ENCODE results near the gene ARHGDIA. TPM values are rescaled to one million over a fixed set of nuclear protein-coding genes. Genes with fewer than 3 reads are reported as not detected.
A peak's percentile ranks its signal among the peaks of the same experiment; 100 is the strongest.

ARHGDIA gene
- polyA plus RNA-seq, 1 donor from 2014 or later, result 163 TPM

DNA sequence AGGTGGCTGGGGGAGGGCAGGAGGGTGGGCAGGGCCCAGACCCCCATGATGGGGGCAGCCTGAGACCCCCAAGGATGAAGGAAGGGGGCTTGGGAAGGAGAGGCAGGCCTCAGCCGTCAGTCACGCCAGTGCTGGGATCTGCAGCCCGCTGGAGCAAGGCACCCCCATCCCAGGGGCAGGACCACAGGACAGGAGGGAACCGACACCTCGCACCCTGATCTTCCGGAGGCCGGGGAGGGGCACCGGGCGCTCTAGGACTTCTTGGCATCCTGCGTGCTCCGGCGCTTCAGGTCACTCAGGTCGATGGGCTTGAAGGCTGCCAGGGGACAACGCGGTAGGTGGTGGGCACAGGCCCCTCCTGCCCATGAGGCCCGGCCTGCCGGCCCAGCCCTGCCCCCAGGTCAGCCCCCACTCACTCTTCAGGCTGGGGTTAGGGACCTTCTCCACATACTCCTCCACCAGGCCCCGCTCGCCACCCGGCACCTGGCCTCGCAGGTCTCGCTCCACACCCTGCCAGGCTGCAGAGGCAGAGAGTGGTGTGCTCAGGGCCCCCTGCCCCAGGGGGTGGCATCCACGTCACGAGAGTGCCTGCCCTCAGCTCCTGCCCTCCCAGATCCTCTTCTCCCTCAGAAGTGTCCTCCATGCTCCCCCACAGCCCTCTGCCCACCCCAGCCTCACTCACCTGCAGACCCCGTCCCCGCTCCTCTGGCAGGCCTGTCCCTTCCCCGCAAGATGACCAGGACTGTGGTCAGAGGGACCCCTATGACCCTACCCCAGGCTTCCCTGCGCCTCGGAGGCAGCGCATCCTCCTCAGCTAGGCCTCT, 47.9 kb downstream of the ARHGDIA start:
- no peaks in the 10 kb centered on the region for H3K27me3 Mint-ChIP-seq
- H3K9me3 Mint-ChIP-seq, result no peaks in the 10 kb centered on the region
- peaks cover 0 to 5% (median 4%) of the 10 kb centered on the region in 3 donors for H3K4me1 Mint-ChIP-seq
- no peak overlapping the region for H3K27ac Mint-ChIP-seq
- H3K4me3 Mint-ChIP-seq, result no peak overlapping the region
- peaks cover 4% of the 10 kb centered on the region for H3K36me3 Mint-ChIP-seq

DNA sequence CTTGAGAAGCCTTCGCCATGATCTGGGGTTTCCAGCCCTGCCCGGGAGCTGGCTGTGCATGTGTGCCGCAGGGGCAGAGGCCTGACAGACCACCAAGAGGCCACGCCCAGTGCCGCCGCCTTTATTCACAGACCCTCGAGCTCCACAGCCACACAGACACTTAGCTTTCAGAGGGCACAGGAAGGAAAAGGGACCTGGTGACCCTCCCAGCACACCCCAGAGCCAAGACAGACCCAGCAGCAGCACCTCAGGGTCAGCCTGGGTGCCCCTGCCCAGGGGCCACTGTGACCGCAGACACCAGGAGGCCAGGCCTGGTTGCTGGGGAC, 48.9 kb downstream of the ARHGDIA start:
- Mint-ChIP-seq H3K27me3 (no peaks in the 10 kb centered on the region), H3K4me3 (no peak overlapping the region), H3K4me1 (peaks cover 0 to 5% (median 4%) of the 10 kb centered on the region in 3 donors), H3K27ac (no peak overlapping the region), H3K9me3 (peaks cover 0 to 2% (median 0%) of the 10 kb centered on the region in 3 donors), H3K36me3 (peaks cover 4% of the 10 kb centered on the region)

GRCh38 chr17:81821603-81822311, 49.4 kb downstream of the ARHGDIA start:
- peaks cover 2% of the 10 kb centered on the region for H3K27me3 Mint-ChIP-seq
- peaks cover 0 to 6% (median 5%) of the 10 kb centered on the region in 3 donors for H3K4me1 Mint-ChIP-seq
- H3K9me3 Mint-ChIP-seq, result peaks cover 0 to 2% (median 0%) of the 10 kb centered on the region in 3 donors
- H3K27ac Mint-ChIP-seq, result no peak overlapping the region
- H3K36me3 Mint-ChIP-seq, result peaks cover 4% of the 10 kb centered on the region
- no peak overlapping the region for H3K4me3 Mint-ChIP-seq

- H3K36me3 Mint-ChIP-seq, result peaks cover 4% of the 10 kb centered on the region
- peaks cover 0 to 7% (median 3%) of the 10 kb centered on the region in 3 donors for H3K4me1 Mint-ChIP-seq
- H3K27me3 Mint-ChIP-seq, result peaks cover 3% of the 10 kb centered on the region
- no peak overlapping the region for H3K4me3 Mint-ChIP-seq
- H3K27ac Mint-ChIP-seq, result no peak overlapping the region
- peaks cover 0 to 2% (median 0%) of the 10 kb centered on the region in 3 donors for H3K9me3 Mint-ChIP-seq
Observed at GRCh38 chr17:81821147-81821546, 50.0 kb downstream of the ARHGDIA start.

GRCh38 chr17:81819708-81820107, 51.4 kb downstream of the ARHGDIA start:
- Mint-ChIP-seq H3K9me3 (peaks cover 0 to 2% (median 0%) of the 10 kb centered on the region in 3 donors), H3K27me3 (peaks cover 3% of the 10 kb centered on the region), H3K27ac (no peak overlapping the region), H3K36me3 (peaks cover 3% of the 10 kb centered on the region), H3K4me3 (no peak overlapping the region), H3K4me1 (peaks cover 0 to 5% (median 0%) of the 10 kb centered on the region in 3 donors)

GRCh38 chr17:81817758-81818147, 53.4 kb downstream of the ARHGDIA start:
- no peak overlapping the region for H3K4me3 Mint-ChIP-seq
- H3K27me3 Mint-ChIP-seq, result peaks cover 3% of the 10 kb centered on the region
- peaks cover 0 to 2% (median 0%) of the 10 kb centered on the region in 3 donors for H3K9me3 Mint-ChIP-seq
- peaks cover 0 to 5% (median 0%) of the 10 kb centered on the region in 3 donors for H3K4me1 Mint-ChIP-seq
- peak overlapping the region in 1 of 3 donors; percentile 60 for H3K27ac Mint-ChIP-seq
- H3K36me3 Mint-ChIP-seq, result no peaks in the 10 kb centered on the region

Other genes starting within 250 kb of the ARHGDIA start
- gene NPLOC4, start 234.2 kb downstream of the ARHGDIA start, polyA plus RNA-seq, result 53.5 TPM
- 0.36 TPM for gene TSPAN10, start 234.1 kb downstream of the ARHGDIA start, polyA plus RNA-seq
- 1.5 TPM for gene PDE6G, start 214.8 kb downstream of the ARHGDIA start, polyA plus RNA-seq
- gene OXLD1, start 204.7 kb downstream of the ARHGDIA start, polyA plus RNA-seq, result 77.7 TPM
- 27.9 TPM for gene CCDC137, start 204.6 kb downstream of the ARHGDIA start, polyA plus RNA-seq
- 33.2 TPM for gene ARL16, start 187.5 kb downstream of the ARHGDIA start, polyA plus RNA-seq
- 37.6 TPM for gene HGS, start 187.3 kb downstream of the ARHGDIA start, polyA plus RNA-seq
- gene MRPL12, start 168.0 kb downstream of the ARHGDIA start, polyA plus RNA-seq, result 63.7 TPM
- gene SLC25A10, start 159.1 kb downstream of the ARHGDIA start, polyA plus RNA-seq, result 2.4 TPM
- gene GCGR, start 67.2 kb downstream of the ARHGDIA start, polyA plus RNA-seq, result not detected
- gene MCRIP1, start 38.0 kb downstream of the ARHGDIA start, polyA plus RNA-seq, result 66.4 TPM
- not detected for gene PPP1R27, start 36.3 kb downstream of the ARHGDIA start, polyA plus RNA-seq
- 177 TPM for gene P4HB, start 10.8 kb downstream of the ARHGDIA start, polyA plus RNA-seq
- gene ALYREF, start 20.2 kb upstream of the ARHGDIA start, polyA plus RNA-seq, result 22.5 TPM
- 266 TPM for gene ANAPC11, start 20.4 kb upstream of the ARHGDIA start, polyA plus RNA-seq
- not detected for gene NPB, start 30.9 kb upstream of the ARHGDIA start, polyA plus RNA-seq
- 20.0 TPM for gene PCYT2, start 40.1 kb upstream of the ARHGDIA start, polyA plus RNA-seq
- 31.6 TPM for gene SIRT7, start 46.8 kb upstream of the ARHGDIA start, polyA plus RNA-seq
- 1.6 TPM for gene MAFG, start 56.4 kb upstream of the ARHGDIA start, polyA plus RNA-seq
- gene PYCR1, start 66.0 kb upstream of the ARHGDIA start, polyA plus RNA-seq, result 3.6 TPM
- not detected for gene MYADML2, start 75.9 kb upstream of the ARHGDIA start, polyA plus RNA-seq
- not detected for gene NOTUM, start 89.8 kb upstream of the ARHGDIA start, polyA plus RNA-seq
- 30.8 TPM for gene ASPSCR1, start 106.3 kb upstream of the ARHGDIA start, polyA plus RNA-seq
- gene CENPX, start 151.5 kb upstream of the ARHGDIA start, polyA plus RNA-seq, result 47.7 TPM
- gene LRRC45, start 152.0 kb upstream of the ARHGDIA start, polyA plus RNA-seq, result 5.3 TPM
- gene RAC3, start 160.3 kb upstream of the ARHGDIA start, polyA plus RNA-seq, result not detected
- 88.3 TPM for gene DCXR, start 166.4 kb upstream of the ARHGDIA start, polyA plus RNA-seq
- gene RFNG, start 180.5 kb upstream of the ARHGDIA start, polyA plus RNA-seq, result 4.1 TPM
- 122 TPM for gene GPS1, start 180.6 kb upstream of the ARHGDIA start, polyA plus RNA-seq
- gene DUS1L, start 194.5 kb upstream of the ARHGDIA start, polyA plus RNA-seq, result 55.7 TPM
- 2.9 TPM for gene FASN, start 226.9 kb upstream of the ARHGDIA start, polyA plus RNA-seq

Measured in IgD-negative memory B cell (primary cell).